ENCODE results near the gene ASTN2. TPM values are rescaled to one million over a fixed set of nuclear protein-coding genes. Genes with fewer than 3 reads are reported as not detected.

The ASTN2 gene
- total RNA-seq, 6 experiments from 2014 or later = 0.91 to 3.1 (median 2.5) TPM

GRCh38 chr9:116774421-116775180, 640.3 kb downstream of the ASTN2 start:
- Histone ChIP-seq H3K36me3 (no peaks in the 10 kb centered on the region), H3K27ac (no peak overlapping the region), H3K4me3 (no peak overlapping the region), H3K27me3 (no peaks in the 10 kb centered on the region), H3K4me1 (no peaks in the 10 kb centered on the region), H3K9me3 (no peaks in the 10 kb centered on the region)
- whole genome bisulfite sequencing (ENCODE audit: insufficient coverage, low coverage, low lambda C conversion rate, missing lambda C conversion rate) = 41% methylated on average over 4 of the region's 4 CpGs
- TF ChIP-seq CTCF (IDR thresholded peaks at IDR 0.05) (no peak), POLR2A (IDR thresholded peaks at IDR 0.05) (no peak)
- DNase-seq (no peak), ATAC-seq (no peak)
- intact Hi-C loops (cut with DNase I) = no loop called here

- H3K27me3 ChIP-seq = no peaks in the 10 kb centered on the region
- intact Hi-C loops (cut with DNase I) = no loop called here
- no peak overlapping the region for H3K27ac ChIP-seq
- H3K4me1 ChIP-seq = no peaks in the 10 kb centered on the region
- H3K9me3 ChIP-seq = no peaks in the 10 kb centered on the region
- 57% methylated on average over 8 of the region's 8 CpGs for WGBS (ENCODE audit: insufficient coverage, low coverage, low lambda C conversion rate, missing lambda C conversion rate)
- DNase-seq (no peak), ATAC-seq (no peak)
- no peak overlapping the region for H3K4me3 ChIP-seq
- no peaks in the 10 kb centered on the region for H3K36me3 ChIP-seq
- TF ChIP-seq CTCF (IDR thresholded peaks at IDR 0.05) (no peak), POLR2A (IDR thresholded peaks at IDR 0.05) (no peak)
Observed at GRCh38 chr9:116767219-116767618, 647.6 kb downstream of the ASTN2 start.

- WGBS (ENCODE audit: insufficient coverage, low coverage, low lambda C conversion rate, missing lambda C conversion rate) = 23% methylated on average over 4 of the region's 5 CpGs
- Histone ChIP-seq H3K4me1 (no peaks in the 10 kb centered on the region), H3K36me3 (no peaks in the 10 kb centered on the region), H3K27ac (no peak overlapping the region), H3K4me3 (no peak overlapping the region), H3K9me3 (no peaks in the 10 kb centered on the region), H3K27me3 (no peaks in the 10 kb centered on the region)
- intact Hi-C loops (cut with DNase I) = no loop called here
- ATAC-seq (no peak), DNase-seq (no peak)
- TF ChIP-seq POLR2A (IDR thresholded peaks at IDR 0.05) (no peak), CTCF (IDR thresholded peaks at IDR 0.05) (no peak)
Observed at GRCh38 chr9:116765011-116765410, 649.8 kb downstream of the ASTN2 start.

GRCh38 chr9:116763770-116764169, 651.1 kb downstream of the ASTN2 start:
- H3K27ac ChIP-seq = no peak overlapping the region
- no peak for TF ChIP-seq POLR2A (IDR thresholded peaks at IDR 0.05)
- no peak for TF ChIP-seq CTCF (IDR thresholded peaks at IDR 0.05)
- no peaks in the 10 kb centered on the region for H3K4me1 ChIP-seq
- no peaks in the 10 kb centered on the region for H3K9me3 ChIP-seq
- DNase-seq = no peak
- H3K36me3 ChIP-seq = no peaks in the 10 kb centered on the region
- H3K27me3 ChIP-seq = no peaks in the 10 kb centered on the region
- no peak overlapping the region for H3K4me3 ChIP-seq
- intact Hi-C loops (cut with DNase I) = no loop called here
- WGBS (ENCODE audit: insufficient coverage, low coverage, low lambda C conversion rate, missing lambda C conversion rate) = no CpG with 5 or more reads among the region's 2 CpGs
- no peak for ATAC-seq

Data from right lobe of liver (tissue), 6 donors.